ES-I3 (cell line): Measurements from ENCODE around the gene STEAP4.

Experiments used
- H3K36me3 ChIP-seq: 2 replicates; pipeline ENCODE4 v1.6.1; 2013; ENCODE audit warnings: mild to moderate bottlenecking, low read length, control low read depth, moderate library complexity; ENCODE audit not compliant: insufficient read depth
- H3K4me1 ChIP-seq: 2 replicates; pipeline ENCODE4 v1.6.1; 2013; ENCODE audit warnings: mild to moderate bottlenecking, control low read depth, low read length; ENCODE audit not compliant: insufficient read depth
- H3K9ac ChIP-seq: 2 replicates; pipeline ENCODE4 v1.6.1; 2013; ENCODE audit warnings: low read depth, mild to moderate bottlenecking, low read length, moderate library complexity
- H3K9me3 ChIP-seq: 2 replicates; pipeline ENCODE4 v1.6.1; 2013; ENCODE audit warnings: mild to moderate bottlenecking, low read length, moderate library complexity; ENCODE audit not compliant: control insufficient read depth, insufficient read depth

STEAP4 gene

DNA sequence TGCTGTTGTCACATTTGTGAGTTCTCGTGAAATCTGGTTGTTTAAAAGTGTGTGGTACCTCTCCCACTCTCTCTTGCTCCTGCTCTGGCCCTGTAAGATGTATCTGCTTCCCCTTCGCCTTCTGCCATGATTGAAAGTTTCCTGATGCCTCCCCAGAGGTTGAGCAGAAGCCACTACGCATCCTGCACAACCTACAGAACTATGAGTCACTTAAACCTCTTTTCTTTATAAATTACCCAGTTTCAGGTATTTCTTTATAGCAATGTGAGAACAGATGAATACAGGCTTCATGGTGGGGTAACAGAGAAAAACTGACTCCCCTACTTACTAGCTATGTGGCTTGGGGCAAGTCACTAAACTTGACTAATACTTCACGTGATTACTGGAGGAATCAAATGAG lies 18.0 kb upstream of the STEAP4 start:
- no peak overlapping the region for H3K9ac ChIP-seq
- H3K9me3 ChIP-seq = no peaks in the 10 kb centered on the region
- H3K4me1 ChIP-seq = no peaks in the 10 kb centered on the region
- no peaks in the 10 kb centered on the region for H3K36me3 ChIP-seq

DNA sequence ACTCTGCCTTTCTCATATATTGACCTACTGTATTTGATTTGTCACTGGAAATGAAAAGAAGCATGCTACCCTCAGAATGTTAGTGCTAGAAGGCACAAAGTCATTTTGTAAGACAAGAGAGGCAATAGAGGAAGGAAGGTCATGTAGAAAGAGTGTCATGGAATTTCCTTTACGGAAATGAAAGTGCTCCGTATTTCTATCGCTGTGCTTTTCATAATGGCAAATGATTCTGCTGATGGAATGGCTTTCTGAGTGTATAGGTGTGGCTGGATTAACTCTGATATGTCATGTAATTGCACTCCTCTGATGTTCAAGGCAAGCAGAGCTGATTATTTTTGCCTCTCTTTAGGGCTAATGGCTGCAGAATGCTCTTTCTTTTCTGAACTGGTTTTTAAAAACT lies 15.5 kb upstream of the STEAP4 start:
- H3K4me1 ChIP-seq = no peaks in the 10 kb centered on the region
- H3K9me3 ChIP-seq = no peaks in the 10 kb centered on the region
- H3K36me3 ChIP-seq = no peaks in the 10 kb centered on the region

DNA sequence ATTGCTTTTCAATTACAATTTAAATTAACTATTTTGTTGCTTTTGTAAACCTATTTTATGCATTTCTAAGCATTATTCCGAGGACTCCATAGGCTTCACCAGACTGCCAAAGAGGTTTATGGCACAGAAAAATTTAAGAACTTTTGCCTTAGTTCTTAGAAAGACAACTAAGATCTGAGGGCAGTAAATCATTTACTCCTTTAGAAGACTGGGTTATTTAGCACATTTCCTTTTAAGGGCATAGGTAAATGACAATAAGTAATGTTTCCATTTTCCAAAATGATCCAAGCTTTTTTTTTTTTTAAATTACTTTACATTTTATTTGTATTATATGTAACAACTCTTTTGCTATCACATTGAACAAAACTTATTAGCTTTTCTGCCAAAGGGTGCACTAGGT lies 15.0 kb upstream of the STEAP4 start:
- Histone ChIP-seq H3K9ac (no peak overlapping the region), H3K4me1 (no peaks in the 10 kb centered on the region), H3K9me3 (no peaks in the 10 kb centered on the region), H3K36me3 (no peaks in the 10 kb centered on the region)

More for the DNA sequence above, 15.5 kb upstream of the STEAP4 start:
- H3K9ac ChIP-seq = no peak overlapping the region

DNA sequence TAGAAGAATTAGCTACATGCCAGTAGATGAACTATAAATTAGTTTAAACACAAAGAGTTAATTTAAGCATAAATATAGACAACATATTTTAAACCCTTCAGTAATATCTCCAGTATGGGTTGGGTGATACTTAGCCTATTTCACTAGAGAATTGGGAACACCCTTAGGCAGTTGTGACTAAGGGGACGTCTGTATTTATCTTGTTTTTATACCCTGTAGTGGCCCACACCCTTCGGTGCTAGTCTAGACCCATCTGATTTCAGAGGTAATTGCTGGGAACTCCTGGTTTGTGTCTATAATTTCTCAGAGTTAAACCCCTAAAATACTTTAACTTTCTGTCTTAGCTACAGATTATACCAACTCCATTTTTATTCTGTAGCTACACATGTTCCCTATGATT lies 11.5 kb upstream of the STEAP4 start:
- Histone ChIP-seq H3K36me3 (no peaks in the 10 kb centered on the region), H3K9me3 (no peaks in the 10 kb centered on the region), H3K9ac (no peak overlapping the region), H3K4me1 (no peaks in the 10 kb centered on the region)

DNA sequence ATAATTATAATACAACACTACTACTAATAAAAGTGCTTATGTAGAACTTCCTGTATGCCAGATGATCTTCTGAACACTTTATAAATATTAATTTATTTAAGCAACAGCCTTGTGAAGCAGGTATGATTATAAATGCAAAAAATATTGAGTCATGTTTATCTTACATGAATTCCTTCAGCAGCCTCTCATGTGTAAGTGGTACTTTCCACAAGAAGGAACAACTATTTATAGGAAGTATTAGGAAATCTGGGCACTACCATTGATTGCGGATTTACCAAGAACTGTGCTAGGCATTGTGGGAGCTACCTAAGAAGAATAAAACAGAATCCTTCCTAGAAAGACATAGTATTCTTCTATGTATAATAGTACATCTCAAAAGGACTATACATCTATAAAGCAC lies 10.7 kb upstream of the STEAP4 start:
- H3K9me3 ChIP-seq = no peaks in the 10 kb centered on the region

DNA sequence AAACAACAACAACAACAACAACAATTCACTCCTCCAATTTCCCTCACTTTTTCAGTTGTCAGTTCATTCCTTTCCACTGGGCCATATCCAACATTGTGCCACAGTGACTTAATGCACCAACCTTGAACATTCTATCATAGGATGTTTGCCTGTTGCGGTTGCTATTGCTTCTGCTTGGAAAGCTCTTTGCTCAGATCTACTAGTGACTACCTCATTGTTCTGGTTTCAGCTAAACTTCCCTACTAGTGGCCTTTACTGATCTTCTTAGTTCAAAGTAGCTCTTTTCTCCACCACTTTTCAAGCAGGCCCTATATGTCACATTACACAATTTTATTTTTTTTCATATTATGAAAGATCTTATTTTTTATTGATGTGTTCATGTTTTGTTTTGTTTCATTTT lies 9.8 kb upstream of the STEAP4 start:
- Histone ChIP-seq H3K4me1 (no peaks in the 10 kb centered on the region), H3K9ac (no peak overlapping the region), H3K9me3 (no peaks in the 10 kb centered on the region), H3K36me3 (no peaks in the 10 kb centered on the region)

More for the DNA sequence above, 10.7 kb upstream of the STEAP4 start:
- H3K9ac ChIP-seq = no peak overlapping the region
- no peaks in the 10 kb centered on the region for H3K4me1 ChIP-seq
- no peaks in the 10 kb centered on the region for H3K36me3 ChIP-seq

DNA sequence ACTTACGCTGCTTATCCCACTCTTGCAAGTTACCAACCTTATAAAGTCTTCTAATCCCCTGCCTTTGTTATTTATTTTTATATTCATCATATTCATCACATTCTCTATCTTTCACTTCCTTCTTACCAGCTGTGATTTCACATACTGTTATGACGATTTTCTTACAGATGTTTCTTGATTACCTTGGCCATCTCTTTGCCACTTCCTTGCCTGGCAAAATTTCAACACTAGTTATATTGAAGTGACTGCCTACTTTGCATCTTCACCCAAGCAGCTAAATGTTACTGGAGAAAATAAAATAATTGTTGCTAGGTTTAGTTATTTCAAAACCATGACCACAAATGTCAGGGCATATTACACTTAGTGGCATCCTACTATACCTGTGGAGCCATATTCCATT lies 8.8 kb upstream of the STEAP4 start:
- Histone ChIP-seq H3K36me3 (no peaks in the 10 kb centered on the region), H3K9me3 (no peaks in the 10 kb centered on the region), H3K4me1 (no peaks in the 10 kb centered on the region), H3K9ac (no peak overlapping the region)

DNA sequence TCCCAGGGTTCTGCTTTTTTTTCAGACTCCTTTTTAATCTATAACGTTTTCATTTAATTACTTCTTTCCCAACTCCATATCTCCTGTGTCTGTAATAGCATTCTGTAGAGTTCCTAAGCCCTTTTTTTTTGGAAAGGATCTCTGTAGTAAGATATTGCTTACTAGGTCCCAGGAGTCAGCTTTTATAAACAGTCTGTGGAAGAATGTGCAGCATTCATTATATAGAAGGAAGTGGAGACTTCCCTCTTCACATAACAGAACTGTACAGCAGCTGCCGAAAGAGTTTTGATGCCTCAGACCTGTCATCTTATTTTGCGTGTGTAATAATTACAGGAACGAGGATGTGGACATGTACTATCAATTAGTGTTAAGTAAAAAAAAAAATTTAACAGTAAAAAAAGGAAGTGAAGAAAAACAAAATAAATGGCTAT lies 7.4 kb upstream of the STEAP4 start:
- Histone ChIP-seq H3K4me1 (no peaks in the 10 kb centered on the region), H3K9ac (no peak overlapping the region), H3K9me3 (no peaks in the 10 kb centered on the region), H3K36me3 (no peaks in the 10 kb centered on the region)

DNA sequence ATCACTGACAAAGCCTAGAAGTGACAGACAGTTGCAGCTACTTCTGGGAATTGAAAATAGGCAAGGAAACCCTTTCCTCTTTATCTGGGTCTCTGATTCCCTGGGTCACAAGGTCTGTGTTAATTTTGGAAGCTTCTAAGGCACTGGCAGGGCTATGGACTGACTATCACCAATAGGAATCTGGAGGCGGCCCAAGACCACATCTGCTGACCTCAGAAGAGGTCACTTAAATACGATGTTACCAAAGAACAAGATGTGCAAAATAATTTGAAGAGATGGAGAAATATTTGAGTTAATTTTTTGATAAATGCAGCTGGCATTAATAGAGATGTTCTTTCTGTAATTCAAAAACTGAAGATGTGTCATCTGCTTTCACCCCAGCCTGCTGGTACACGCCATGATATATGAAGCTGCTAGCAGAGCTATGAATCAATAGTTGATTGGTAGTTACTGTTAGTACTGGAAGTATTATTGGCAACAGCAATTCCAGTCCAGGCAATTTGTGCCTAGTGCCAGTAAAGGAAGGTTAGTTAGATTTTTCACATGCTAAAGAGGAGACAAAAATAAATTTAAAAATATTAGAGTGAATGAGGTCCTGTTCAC lies 5.5 kb upstream of the STEAP4 start:
- Histone ChIP-seq H3K9ac (no peak overlapping the region), H3K36me3 (no peaks in the 10 kb centered on the region), H3K9me3 (no peaks in the 10 kb centered on the region), H3K4me1 (no peaks in the 10 kb centered on the region)

DNA sequence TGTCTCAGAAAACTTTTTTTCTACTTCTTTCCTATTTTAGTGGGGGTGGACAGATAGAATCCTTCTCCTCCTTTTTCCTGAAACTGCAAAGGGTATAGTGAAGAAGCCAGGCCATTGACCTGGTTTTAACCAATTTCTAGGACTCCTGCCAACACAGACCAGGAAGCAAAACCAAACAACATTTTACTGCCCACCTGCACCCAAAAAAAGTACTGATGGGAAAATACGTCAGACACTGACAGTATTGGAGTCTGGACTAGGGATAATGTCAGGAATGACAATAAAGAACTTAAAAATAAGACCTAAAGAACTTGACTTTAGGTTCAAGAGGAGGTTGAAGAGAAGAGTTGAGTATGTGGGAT lies 5.0 kb upstream of the STEAP4 start:
- H3K4me1 ChIP-seq = no peaks in the 10 kb centered on the region
- no peaks in the 10 kb centered on the region for H3K36me3 ChIP-seq
- no peaks in the 10 kb centered on the region for H3K9me3 ChIP-seq
- H3K9ac ChIP-seq = no peak overlapping the region

DNA sequence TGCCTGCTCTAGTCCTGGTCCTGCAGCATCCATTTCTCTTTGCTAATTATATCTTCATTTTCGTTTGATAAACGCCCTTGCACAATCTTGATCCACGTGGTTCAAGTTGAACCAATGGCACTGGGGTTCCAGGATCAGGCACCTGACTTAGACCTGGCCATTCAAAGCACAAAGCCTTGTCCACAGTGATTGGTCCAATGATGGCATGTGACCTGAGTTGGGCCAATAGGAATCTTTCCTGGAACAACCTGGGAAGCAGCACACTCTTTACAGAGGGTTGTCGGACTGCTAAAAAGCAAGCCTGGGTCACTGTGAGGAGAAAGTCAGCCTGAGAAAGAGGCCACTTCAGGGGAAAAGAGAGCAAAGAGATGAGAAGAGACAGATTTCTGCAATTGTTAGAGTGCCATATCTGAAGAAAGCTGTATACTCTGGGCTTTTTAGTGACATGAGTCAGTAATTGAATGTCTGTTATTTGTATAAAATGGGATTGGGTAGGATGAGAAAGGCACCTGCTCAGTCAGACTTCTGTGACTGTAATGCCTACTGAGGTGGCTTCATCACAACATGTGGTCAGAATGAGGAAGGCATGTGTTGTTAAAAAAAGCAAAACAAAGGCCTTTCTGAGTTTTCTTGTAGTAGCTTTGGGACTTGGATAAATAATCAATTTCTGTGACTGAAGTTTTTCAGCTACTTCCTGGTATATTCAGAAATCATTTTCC lies 4.4 kb upstream of the STEAP4 start:
- no peak overlapping the region for H3K9ac ChIP-seq
- H3K36me3 ChIP-seq = no peaks in the 10 kb centered on the region
- H3K9me3 ChIP-seq = no peaks in the 10 kb centered on the region
- H3K4me1 ChIP-seq = no peaks in the 10 kb centered on the region

DNA sequence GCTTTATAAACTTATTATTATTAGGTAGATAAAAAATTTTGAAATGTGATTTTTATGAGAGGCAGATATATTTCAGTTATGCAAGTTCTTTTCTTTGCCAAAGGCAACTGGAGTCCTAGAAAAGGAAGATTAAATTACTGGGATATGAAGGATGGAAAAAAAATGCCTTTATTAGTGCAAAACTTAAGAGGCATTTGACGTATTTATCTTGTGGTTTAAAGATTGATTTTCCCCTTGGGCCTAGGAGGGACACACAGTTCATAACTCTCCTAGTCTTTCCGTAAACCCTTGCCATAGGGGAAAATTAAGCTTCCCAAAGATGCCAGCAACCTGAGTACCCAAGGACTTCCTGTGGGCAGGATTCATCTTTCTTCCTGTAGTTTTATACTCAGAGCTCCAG lies 3.1 kb upstream of the STEAP4 start:
- H3K4me1 ChIP-seq = no peaks in the 10 kb centered on the region
- no peaks in the 10 kb centered on the region for H3K9me3 ChIP-seq
- no peak overlapping the region for H3K9ac ChIP-seq
- no peaks in the 10 kb centered on the region for H3K36me3 ChIP-seq

DNA sequence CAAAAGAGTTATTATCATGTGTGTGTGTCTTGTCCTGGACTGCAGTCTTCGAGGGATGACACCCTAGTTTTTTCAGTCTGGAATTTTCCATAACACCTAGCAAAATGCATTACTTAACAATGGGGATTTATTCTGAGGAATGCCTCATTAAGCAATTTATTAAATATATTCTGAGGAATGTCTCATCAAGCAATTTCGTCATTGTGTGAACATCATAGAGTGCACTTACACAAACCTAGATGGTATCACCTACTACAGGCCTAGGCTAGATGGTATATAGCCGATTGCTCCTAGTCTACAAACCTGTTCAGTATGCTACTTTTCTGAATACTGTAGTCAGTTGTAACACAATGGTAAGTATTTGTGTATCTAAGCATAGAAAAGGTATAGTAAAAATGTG lies 1.1 kb upstream of the STEAP4 start:
- H3K36me3 ChIP-seq = no peaks in the 10 kb centered on the region
- H3K9ac ChIP-seq = no peak overlapping the region
- no peaks in the 10 kb centered on the region for H3K4me1 ChIP-seq
- H3K9me3 ChIP-seq = no peaks in the 10 kb centered on the region

DNA sequence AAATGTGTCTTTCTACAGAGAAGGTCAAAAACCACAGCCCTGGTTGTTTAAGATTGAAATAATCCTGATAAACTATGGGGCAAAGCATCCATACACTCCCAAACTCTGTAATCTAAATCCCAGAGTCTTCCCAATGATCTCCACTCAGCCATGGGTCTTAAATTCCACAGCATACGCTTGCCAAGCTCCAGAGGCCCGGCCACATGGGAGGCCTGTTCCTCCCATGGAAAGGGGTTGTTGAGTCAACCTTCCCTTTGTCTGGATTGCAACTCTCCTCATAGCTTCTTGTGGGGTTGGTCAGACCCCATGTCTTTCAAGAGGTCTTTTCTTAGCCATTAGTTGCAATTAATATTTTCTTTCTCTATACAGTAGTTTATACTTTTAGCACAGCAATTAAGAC lies 718 bp upstream of the STEAP4 start:
- Histone ChIP-seq H3K9ac (peak overlapping the region; percentile 39; the same call in 1 of the 2 replicates), H3K36me3 (no peaks in the 10 kb centered on the region), H3K9me3 (no peaks in the 10 kb centered on the region)

DNA sequence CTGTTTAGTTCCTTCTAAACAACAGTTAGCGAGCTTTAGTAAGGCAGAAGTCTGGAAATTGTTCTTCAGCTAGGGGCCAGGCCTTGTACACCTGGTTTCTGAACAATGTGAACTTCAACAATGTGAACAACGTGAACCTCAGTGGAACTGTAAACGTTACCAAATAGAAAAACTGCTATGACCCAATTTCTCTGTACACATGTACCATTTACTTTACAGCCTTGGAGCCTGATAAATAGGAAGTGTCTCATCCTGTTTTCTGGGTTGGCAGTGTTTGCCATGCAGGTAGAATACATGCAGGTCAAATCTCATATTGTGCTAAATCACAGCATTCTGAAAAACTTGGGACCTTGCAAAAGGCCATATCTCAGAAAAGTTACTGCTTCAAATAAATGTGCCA lies 1.6 kb downstream of the STEAP4 start:
- Histone ChIP-seq H3K9me3 (no peaks in the 10 kb centered on the region), H3K9ac (no peak overlapping the region), H3K36me3 (no peaks in the 10 kb centered on the region), H3K4me1 (no peaks in the 10 kb centered on the region)

More for the DNA sequence above, 718 bp upstream of the STEAP4 start:
- no peaks in the 10 kb centered on the region for H3K4me1 ChIP-seq
